K562 (cell line): Measurements from ENCODE around the gene DCP1B. TPM values are rescaled to one million over a fixed set of nuclear protein-coding genes. Genes with fewer than 3 reads are reported as not detected.

Source experiments
- ETS1 ChIP-seq: conservative IDR thresholded peaks from 2 replicates; pipeline ENCODE4 v1.6.1; 2011; ENCODE audit warnings: low read depth, mild to moderate bottlenecking, low read length; ENCODE audit not compliant: control insufficient read depth
- JUN ChIP-seq, 2 experiments: sonication (generic) in 1 of 2; formaldehyde crosslinking in 1 of 2; IDR thresholded peaks; 2 replicates each; pipeline versions ENCODE4 v1.6.1 to v1.8.0; 2012 to 2022; ENCODE audit warnings: borderline replicate concordance in 2 of 2, mild to moderate bottlenecking in 2 of 2, improper control_type of control experiment in 1 of 2, low read depth in 1 of 2, low read length in 1 of 2, missing genetic modification reagents in 1 of 2
- MYBL2 ChIP-seq, 2 experiments: fragments of 450-650 bp in 1 of 2; sonication (generic) in 1 of 2; formaldehyde crosslinking in 1 of 2; IDR thresholded peaks; 2 replicates each; pipeline versions ENCODE4 v1.6.1 to v1.8.1; 2017 to 2022; ENCODE audit warnings: borderline replicate concordance in 1 of 2, inconsistent platforms in 1 of 2, low read depth in 1 of 2, mild to moderate bottlenecking in 1 of 2, missing genetic modification reagents in 1 of 2, moderate library complexity in 1 of 2
- RBFOX2 ChIP-seq: fragments of 200-400 bp; formaldehyde crosslinking; IDR thresholded peaks from 2 replicates; pipeline ENCODE4 v1.6.1; 2017; ENCODE audit warnings: low read depth, mild to moderate bottlenecking, low read length, moderate library complexity
- REST ChIP-seq, 2 experiments: fragments of 450-650 bp; formaldehyde crosslinking in 1 of 2; IDR thresholded peaks; 2 replicates each; pipeline versions ENCODE4 v1.4.0 to v1.6.1; 2014 to 2020; ENCODE audit warnings: mild to moderate bottlenecking in 2 of 2, borderline replicate concordance in 1 of 2, low read depth in 1 of 2
- SRSF3 ChIP-seq: fragments of 200-400 bp; formaldehyde crosslinking; IDR thresholded peaks from 2 replicates; pipeline ENCODE4 v1.6.1; 2016; ENCODE audit warnings: mild to moderate bottlenecking, low read length, moderate library complexity; ENCODE audit not compliant: insufficient read depth
- ZFX ChIP-seq: sonication (generic); formaldehyde crosslinking; IDR thresholded peaks from 2 replicates; pipeline ENCODE4 v1.8.0; 2022; ENCODE audit warnings: mild to moderate bottlenecking, missing genetic modification reagents, moderate library complexity
- ZNF592 ChIP-seq: fragments of 450-650 bp; IDR thresholded peaks from 2 replicates; pipeline ENCODE4 v1.6.1; 2017; ENCODE audit warnings: antibody characterized with exemption, mild to moderate bottlenecking
- polyA plus RNA-seq, 8 experiments: library from polyadenylated mRNA; depleted of rRNA in 4 of 8; stranded (reverse) in 5 of 8; unstranded in 3 of 8; fragments of >200 nt; fragmentation: Nextera tagmentation in 2 of 8; fragmentation: Illumina TruSeq in 1 of 8; extraction: Ambion mirVana in 2 of 8; extraction: Trizol in 1 of 8; gene quantifications; 2 replicates each; pipeline versions ENCODE4 v1.2.1 to v1.2.3, GENCODE V29; 2011 to 2014; ENCODE audit warnings: inconsistent platforms in 1 of 8, missing spikeins in 1 of 8
- total RNA-seq, 7 experiments: library from RNA; depleted of rRNA in 6 of 7; stranded (reverse); fragments of >200 nt in 6 of 7; fragmentation: Illumina TruSeq in 2 of 7; extraction: Trizol in 2 of 7; gene quantifications; 2 replicates each; pipeline versions ENCODE4 v1.2.1 to v1.2.3, GENCODE V29; 2011 to 2021; ENCODE audit warnings: low replicate concordance in 1 of 7

DCP1B gene
- total and polyA plus RNA-seq, 9 of the 15 experiments (the other 6 are each of a cell fraction or from before 2014, with no cell fraction given): 0.83 to 7.3 (median 3.4) TPM

- TF ChIP-seq RBFOX2 (no peak), ZNF592 (no peak), REST (IDR thresholded peaks at IDR 0.05; ENCODE audit: borderline replicate concordance) (no peak), REST (CRISPR knock-in tag; IDR thresholded peaks at IDR 0.05; ENCODE audit: low read depth) (no peak), ETS1 (no peak), JUN (IDR thresholded peaks at IDR 0.05; ENCODE audit: borderline replicate concordance, low read depth, low read length) (no peak), JUN (CRISPR knock-in tag; IDR thresholded peaks at IDR 0.05; ENCODE audit: borderline replicate concordance) (no peak), SRSF3 (no peak), ZFX (CRISPR knock-in tag) (no peak), MYBL2 (IDR thresholded peaks at IDR 0.05; ENCODE audit: low read depth) (no peak), MYBL2 (CRISPR knock-in tag; IDR thresholded peaks at IDR 0.05; ENCODE audit: borderline replicate concordance) (no peak)
These were observed 39.9 kb upstream of the DCP1B start (continued) for GRCh38 chr12:2044165-2044564.
